NCI-H446 treated with DMSO at 0.1 percent for 48 hours (cell line): ENCODE measurements around the gene TMEM109.

Experiments
- DNase-seq: peaks from one replicate; lab custom pipeline; 2025; lab: John Stamatoyannopoulos, UW

TMEM109 gene

DNA sequence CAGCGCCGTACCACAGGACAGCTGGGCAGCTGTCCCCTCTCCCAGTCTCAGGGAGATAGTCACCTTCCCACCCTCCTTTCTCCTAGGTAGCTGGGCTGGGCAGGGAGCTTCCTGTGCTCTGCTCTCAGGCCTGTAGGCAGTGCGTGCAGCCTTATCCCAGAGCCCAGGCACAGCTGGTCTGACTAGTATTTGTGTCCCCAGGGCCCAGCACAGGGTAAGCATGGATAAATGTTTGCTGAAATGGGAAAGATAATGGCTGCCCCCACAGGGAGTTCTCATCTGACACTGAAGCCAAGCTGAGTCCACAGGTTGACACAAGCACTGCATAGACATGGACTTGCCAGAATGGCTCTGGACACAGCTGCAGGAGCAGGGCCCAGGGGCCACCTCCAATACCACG is 28.3 kb downstream of the TMEM109 start:
- DNase-seq, result no peak

- DNase-seq, result peak; percentile 13
These were observed 29.1 kb downstream of the TMEM109 start for GRCh38 chr11:60942970-60943565.

- no peak for DNase-seq
These were observed 30.7 kb downstream of the TMEM109 start for GRCh38 chr11:60944490-60945294.

- DNase-seq, result no peak
These were observed 31.3 kb downstream of the TMEM109 start for GRCh38 chr11:60945295-60945667.

DNA sequence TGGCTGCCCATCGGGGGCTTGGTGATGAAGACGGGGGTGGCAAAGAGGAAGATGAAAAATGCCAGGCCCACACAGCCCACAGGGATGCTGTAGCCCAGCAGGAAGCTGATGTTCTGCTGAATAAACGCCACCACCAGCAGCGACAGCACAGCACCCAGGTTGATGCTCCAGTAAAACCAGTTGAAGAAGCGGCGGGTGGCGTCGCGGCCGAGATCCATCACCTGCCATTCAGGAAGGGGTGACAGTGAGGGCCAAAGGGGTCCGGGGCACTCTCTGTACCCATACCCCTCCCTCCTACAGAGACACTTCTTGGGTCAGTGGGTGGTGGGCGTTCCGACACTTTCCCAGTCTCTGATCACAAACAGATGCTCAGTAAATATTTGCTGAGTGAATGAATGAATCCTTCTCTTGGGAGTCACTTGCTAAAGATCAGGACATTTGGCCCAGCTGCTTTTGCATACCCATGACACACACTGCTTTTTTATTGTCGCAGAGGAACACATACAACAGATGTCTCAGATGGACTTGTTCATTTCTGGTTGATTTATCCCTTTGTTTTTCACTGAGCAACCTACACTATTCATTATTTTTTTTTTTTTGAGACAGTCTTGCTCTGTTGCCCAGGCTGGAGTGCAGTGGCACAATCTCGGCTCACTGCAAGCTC is 32.8 kb downstream of the TMEM109 start:
- DNase-seq, result peak; percentile 71

GRCh38 chr11:60947700-60948099 is 33.7 kb downstream of the TMEM109 start:
- peak; percentile 91 for DNase-seq

- peak; percentile 74 for DNase-seq
These were observed 34.3 kb downstream of the TMEM109 start for GRCh38 chr11:60948250-60948649.

GRCh38 chr11:60950024-60950423 is 36.1 kb downstream of the TMEM109 start:
- DNase-seq, result no peak

- no peak for DNase-seq
These were observed 37.1 kb downstream of the TMEM109 start for GRCh38 chr11:60950933-60951605.

GRCh38 chr11:60951606-60951903 is 37.6 kb downstream of the TMEM109 start:
- no peak for DNase-seq

GRCh38 chr11:60951904-60952741 is 38.2 kb downstream of the TMEM109 start, which contains the start of gene SLC15A3:
SLC15A3 (minus strand) TSS chr11:60952176; CDS start chr11:60951551, 625 bp downstream.
- no peak for DNase-seq

GRCh38 chr11:60952742-60953170 is 38.8 kb downstream of the TMEM109 start:
- no peak for DNase-seq

- peak; percentile 37 for DNase-seq
These were observed 39.8 kb downstream of the TMEM109 start for GRCh38 chr11:60953781-60954180.

- DNase-seq, result no peak
These were observed 40.5 kb downstream of the TMEM109 start for GRCh38 chr11:60954421-60954820.

DNA sequence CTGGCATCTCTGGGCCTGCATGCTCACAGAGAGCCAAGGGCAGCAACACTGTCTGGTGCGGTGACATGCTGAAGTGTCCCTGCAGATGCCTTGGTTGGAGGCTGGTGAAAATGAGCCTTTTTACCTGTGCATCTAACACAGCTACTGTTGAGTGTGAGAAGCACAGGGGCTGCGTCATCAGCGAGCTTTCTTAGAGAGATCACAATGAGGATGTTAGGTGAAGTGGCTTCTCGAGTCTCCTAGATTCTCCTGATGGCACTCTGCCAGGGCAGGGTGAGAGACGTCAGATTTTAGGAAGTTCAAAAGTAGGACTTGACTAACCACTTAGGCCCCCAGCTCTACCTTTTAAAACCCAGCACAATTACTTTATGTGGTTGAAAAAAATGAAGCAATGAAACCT is 41.6 kb downstream of the TMEM109 start:
- DNase-seq, result no peak

DNA sequence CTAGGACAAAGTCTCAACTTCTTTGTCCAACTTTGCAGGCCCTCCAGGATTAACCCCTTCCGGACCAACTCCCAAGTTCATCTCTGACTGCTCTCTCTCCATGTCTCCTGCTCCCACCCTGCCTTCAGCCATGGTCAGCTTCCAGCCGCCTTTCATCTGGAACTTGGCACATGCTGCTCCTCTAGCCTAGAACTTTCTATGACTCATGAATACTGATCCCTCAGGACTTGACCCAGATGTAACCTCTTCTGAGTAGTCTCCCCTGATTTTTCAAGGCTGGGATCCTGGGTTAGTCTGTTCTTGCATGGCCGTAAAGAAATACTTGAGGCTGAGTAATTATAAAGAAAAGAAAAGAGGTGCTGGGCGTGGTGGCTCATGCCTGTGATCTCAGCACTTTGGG is 43.2 kb downstream of the TMEM109 start:
- DNase-seq, result no peak

DNA sequence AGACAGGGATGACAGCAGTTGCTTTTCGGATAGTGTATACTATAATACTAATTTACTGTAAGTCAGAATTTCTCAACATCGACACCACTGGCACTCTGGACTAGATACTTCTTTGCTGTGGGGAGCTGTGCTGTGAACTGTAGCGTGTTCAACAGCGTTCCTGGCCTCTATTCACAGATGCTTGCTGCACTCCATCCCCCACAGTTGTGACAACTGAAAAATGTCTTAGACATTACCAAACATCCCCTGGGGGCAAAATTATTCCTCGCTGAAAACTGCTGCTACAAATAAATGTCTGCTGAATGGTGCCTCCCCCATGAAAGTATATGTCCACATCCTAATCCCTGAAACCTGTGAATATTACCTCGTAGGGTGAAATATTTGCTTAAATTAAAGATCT is 45.5 kb downstream of the TMEM109 start:
- no peak for DNase-seq

DNA sequence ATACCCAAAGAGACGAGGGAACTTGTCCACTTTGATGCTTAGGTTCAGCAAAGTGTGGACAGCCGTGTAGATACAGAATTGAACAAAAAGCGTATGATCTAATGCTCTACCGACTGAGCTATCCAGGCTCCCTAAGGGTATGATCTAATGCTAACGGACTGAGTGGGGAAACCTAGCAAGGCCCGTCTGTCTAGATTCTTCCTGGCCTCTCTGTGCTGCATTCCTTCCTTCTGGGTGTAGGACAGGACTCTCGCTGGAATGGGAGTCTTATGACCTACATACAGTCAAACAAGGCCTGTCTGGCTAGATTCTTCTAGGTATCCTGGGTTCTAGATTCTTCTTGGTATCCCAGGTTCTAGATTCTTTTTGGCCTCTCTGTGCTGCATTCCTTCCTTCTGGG is 46.4 kb downstream of the TMEM109 start:
- DNase-seq, result no peak

DNA sequence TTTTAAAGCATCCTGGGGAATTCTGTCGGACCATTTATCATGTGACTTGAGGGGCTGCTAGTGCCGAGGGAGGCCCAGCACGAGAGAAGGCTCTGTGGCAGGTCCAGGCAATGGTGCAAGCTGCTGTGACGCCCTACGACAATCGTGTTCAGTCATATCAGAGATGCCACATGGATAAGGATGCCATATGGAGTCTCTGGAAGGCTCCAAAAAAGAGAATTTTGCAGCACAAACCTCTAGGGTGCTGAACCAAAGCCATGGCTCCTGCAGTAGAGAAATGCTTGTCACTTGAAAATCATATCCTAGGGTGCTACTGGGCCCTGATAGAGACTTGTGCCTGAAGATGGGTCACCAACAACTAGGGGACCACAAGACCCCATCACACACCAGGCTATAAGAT is 50.8 kb downstream of the TMEM109 start:
- DNase-seq, result no peak

- DNase-seq, result no peak
These were observed 52.9 kb downstream of the TMEM109 start for GRCh38 chr11:60966890-60967289.

DNA sequence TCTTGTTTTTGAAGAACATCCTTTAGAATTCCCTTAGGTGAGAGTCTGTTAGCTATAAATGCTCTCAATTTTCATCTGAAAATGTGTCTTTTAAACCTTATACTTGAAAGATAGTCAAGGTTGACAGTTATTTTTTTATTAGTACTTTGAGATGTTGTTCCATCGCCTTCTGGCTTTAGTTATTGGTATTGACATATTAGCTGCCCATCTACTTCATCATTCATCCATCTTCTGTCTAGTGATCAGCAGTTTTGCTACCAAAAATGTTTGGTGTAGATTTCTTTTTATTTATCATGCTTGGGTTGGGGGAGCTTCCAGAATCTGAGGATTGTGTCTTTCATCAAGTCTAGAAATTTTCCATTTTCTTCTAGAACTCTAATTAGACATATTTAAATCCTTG is 54.3 kb downstream of the TMEM109 start:
- DNase-seq, result no peak

- no peak for DNase-seq
These were observed 56.4 kb downstream of the TMEM109 start for GRCh38 chr11:60970369-60970774.
